Smooth muscle cell (in vitro differentiated cells): Measurements from ENCODE around the gene FBXW7. TPM values are rescaled to one million over a fixed set of nuclear protein-coding genes. Genes with fewer than 3 reads are reported as not detected.

Source experiments
- DNase-seq: peaks from one replicate; lab custom pipeline; 2025; ENCODE audit not compliant: unreplicated experiment; lab: John Stamatoyannopoulos, UW
- H2AFZ ChIP-seq: fragments of 200-600 bp; sonication (generic); 2 replicates; pipeline ENCODE4 v1.6.0; 2016; ENCODE audit warnings: antibody characterized with exemption, low read depth, mild to moderate bottlenecking
- H3F3A ChIP-seq: fragments of 200-600 bp; sonication (generic); 2 replicates; pipeline ENCODE4 v1.6.0; 2017; ENCODE audit warnings: antibody characterized with exemption, low read depth
- H3K27ac ChIP-seq: fragments of 200-600 bp; sonication (generic); 2 replicates; pipeline ENCODE4 v1.5.1; 2016; ENCODE audit warnings: low read depth, mild to moderate bottlenecking
- H3K27me3 ChIP-seq: fragments of 200-600 bp; sonication (generic); 2 replicates; pipeline ENCODE4 v1.6.1; 2016; ENCODE audit warnings: low read depth, mild to moderate bottlenecking
- H3K36me3 ChIP-seq: fragments of 200-600 bp; sonication (generic); 2 replicates; pipeline ENCODE4 v1.5.1; 2016; ENCODE audit warnings: low read depth
- H3K4me1 ChIP-seq: fragments of 200-600 bp; sonication (generic); 2 replicates; pipeline ENCODE4 v1.5.1; 2016; ENCODE audit warnings: low read depth
- H3K4me2 ChIP-seq: fragments of 200-600 bp; sonication (generic); 2 replicates; pipeline ENCODE4 v1.6.0; 2016; ENCODE audit warnings: mild to moderate bottlenecking
- H3K4me3 ChIP-seq: fragments of 200-600 bp; sonication (generic); 2 replicates; pipeline ENCODE4 v1.5.1; 2016; ENCODE audit warnings: mild to moderate bottlenecking
- H3K79me2 ChIP-seq: fragments of 200-600 bp; sonication (generic); 2 replicates; pipeline ENCODE4 v1.6.0; 2016; ENCODE audit warnings: low read depth, mild to moderate bottlenecking
- H3K9ac ChIP-seq: fragments of 200-600 bp; sonication (generic); 2 replicates; pipeline ENCODE4 v1.6.0; 2016; ENCODE audit warnings: low read depth
- H3K9me3 ChIP-seq: fragments of 200-600 bp; sonication (generic); replicated peaks from 2 replicates; pipeline ENCODE4 v1.5.1; 2016; ENCODE audit warnings: low read depth
- H4K20me1 ChIP-seq: fragments of 200-600 bp; sonication (generic); 2 replicates; pipeline ENCODE4 v1.6.0; 2016; ENCODE audit warnings: low read depth
- CTCF ChIP-seq: fragments of 200-600 bp; sonication (generic); IDR thresholded peaks from 2 replicates; pipeline ENCODE4 v1.5.1; 2017; ENCODE audit warnings: borderline replicate concordance, mild to moderate bottlenecking, antibody characterized with exemption; ENCODE audit not compliant: insufficient read depth, poor library complexity, severe bottlenecking
- WGBS: methylation state at CpG from one replicate; pipeline ENCODE4 v1.1.7; 2016; ENCODE audit warnings: low lambda C conversion rate; 5-methylcytosine and 5-hydroxymethylcytosine counted together
- polyA plus RNA-seq: library from polyadenylated mRNA; unstranded; fragments of >200 nt; fragmentation: Nextera tagmentation; extraction: Ambion mirVana; gene quantifications from 2 replicates; pipeline ENCODE4 v1.2.1, GENCODE V29; 2016
- total RNA-seq: library from RNA; depleted of rRNA; stranded (reverse); fragments of >200 nt; gene quantifications from 2 replicates; pipeline ENCODE4 v1.2.3, GENCODE V29; 2014

The FBXW7 gene
- total and polyA plus RNA-seq, 2 experiments from 2014 or later, result 16.4 to 31.6 TPM

- Histone ChIP-seq H3K79me2 (no peaks in the 10 kb centered on the region), H3K4me1 (no peaks in the 10 kb centered on the region), H3K4me3 (no peak overlapping the region), H3F3A (no peaks in the 10 kb centered on the region), H3K9ac (no peak overlapping the region), H3K27ac (no peak overlapping the region), H3K27me3 (no peaks in the 10 kb centered on the region), H4K20me1 (no peaks in the 10 kb centered on the region), H3K9me3 (no peaks in the 10 kb centered on the region), H3K36me3 (no peaks in the 10 kb centered on the region), H2AFZ (no peak overlapping the region), H3K4me2 (no peak overlapping the region)
- TF ChIP-seq CTCF, result no peak
- 84% methylated on average over 6 of the region's 6 CpGs for WGBS
- DNase-seq, result no peak
These were observed 213.2 kb downstream of the FBXW7 start for GRCh38 chr4:152322656-152323055.

GRCh38 chr4:152321923-152322322 is 214.0 kb downstream of the FBXW7 start:
- H3K27me3 ChIP-seq, result no peaks in the 10 kb centered on the region
- no peak for TF ChIP-seq CTCF
- 86% methylated on average over 1 of the region's 1 CpG for WGBS
- no peaks in the 10 kb centered on the region for H3K9me3 ChIP-seq
- H3K36me3 ChIP-seq, result no peaks in the 10 kb centered on the region
- H4K20me1 ChIP-seq, result no peaks in the 10 kb centered on the region
- H3K4me1 ChIP-seq, result no peaks in the 10 kb centered on the region
- no peak overlapping the region for H3K4me3 ChIP-seq
- DNase-seq, result no peak
- H3K4me2 ChIP-seq, result no peak overlapping the region
- H3K9ac ChIP-seq, result no peak overlapping the region
- no peaks in the 10 kb centered on the region for H3K79me2 ChIP-seq
- no peak overlapping the region for H3K27ac ChIP-seq
- no peak overlapping the region for H2AFZ ChIP-seq
- no peaks in the 10 kb centered on the region for H3F3A ChIP-seq

- no peaks in the 10 kb centered on the region for H3K4me1 ChIP-seq
- 90% methylated on average over 4 of the region's 4 CpGs for WGBS
- TF ChIP-seq CTCF, result no peak
- no peaks in the 10 kb centered on the region for H4K20me1 ChIP-seq
- no peak overlapping the region for H3K4me2 ChIP-seq
- H3K9me3 ChIP-seq, result no peaks in the 10 kb centered on the region
- no peaks in the 10 kb centered on the region for H3K36me3 ChIP-seq
- no peak overlapping the region for H3K27ac ChIP-seq
- H3F3A ChIP-seq, result no peaks in the 10 kb centered on the region
- no peak overlapping the region for H2AFZ ChIP-seq
- H3K27me3 ChIP-seq, result no peaks in the 10 kb centered on the region
- H3K79me2 ChIP-seq, result no peaks in the 10 kb centered on the region
- H3K9ac ChIP-seq, result no peak overlapping the region
- no peak for DNase-seq
- H3K4me3 ChIP-seq, result no peak overlapping the region
These were observed 214.5 kb downstream of the FBXW7 start for GRCh38 chr4:152321398-152321797.

- Histone ChIP-seq H3F3A (no peaks in the 10 kb centered on the region), H3K9ac (no peak overlapping the region), H3K27ac (no peak overlapping the region), H3K9me3 (no peaks in the 10 kb centered on the region), H3K36me3 (no peaks in the 10 kb centered on the region), H3K4me3 (no peak overlapping the region), H3K27me3 (no peaks in the 10 kb centered on the region), H3K79me2 (no peaks in the 10 kb centered on the region), H4K20me1 (no peaks in the 10 kb centered on the region), H3K4me1 (no peaks in the 10 kb centered on the region), H2AFZ (no peak overlapping the region), H3K4me2 (no peak overlapping the region)
- no peak for TF ChIP-seq CTCF
- 99% methylated on average over 3 of the region's 3 CpGs for WGBS
- DNase-seq, result no peak
These were observed 218.9 kb downstream of the FBXW7 start for GRCh38 chr4:152316969-152317368.
